Lower leg skin (tissue), 4 donors: ENCODE results near the gene VPS33B. TPM values are rescaled to one million over a fixed set of nuclear protein-coding genes. Genes with fewer than 3 reads are reported as not detected.

Experiments
- DNase-seq, 2 donors: peaks; one replicate each; pipeline ENCODE4 v3.0.0-alpha.2; 2019; ENCODE audit warnings: low spot score in 2 of 2
- H3K4me3 ChIP-seq: fragments of 200-600 bp; sonication (generic); 2 replicates; pipeline ENCODE4 v1.5.1; 2017; ENCODE audit warnings: mild to moderate bottlenecking, low read depth; ENCODE audit not compliant: poor library complexity, severe bottlenecking
- CTCF ChIP-seq, 3 donors: fragments of 450-650 bp; IDR thresholded peaks; one replicate each; pipeline ENCODE4 v1.5.1; 2016; ENCODE audit warnings: antibody characterized with exemption in 3 of 3, mild to moderate bottlenecking in 3 of 3, moderate library complexity in 2 of 3
- POLR2A ChIP-seq, 2 donors: fragments of 450-650 bp; IDR thresholded peaks; one replicate each; pipeline ENCODE4 v1.6.1; 2016 to 2017; ENCODE audit warnings: antibody characterized with exemption in 2 of 2, mild to moderate bottlenecking in 1 of 2, moderate library complexity in 1 of 2
- WGBS, 2 donors: methylation state at CpG; one replicate each; pipeline ENCODE4 v1.1.5; 2018; 5-methylcytosine and 5-hydroxymethylcytosine counted together
- intact Hi-C: fragments of 100-400 bp; cut with DNase I; formaldehyde crosslinking; loops from one replicate; pipeline ENCODE4 v1.15.0; 2023; ENCODE audit warnings: low total_unique reads
- total RNA-seq, 4 donors: library from RNA; depleted of rRNA; stranded (reverse); fragments of >200 nt; gene quantifications; one replicate each; pipeline ENCODE4 v1.1.0, GENCODE V29; 2016

The VPS33B gene
- total RNA-seq, 4 donors from 2014 or later: 9.5 to 16.4 (median 12.9) TPM

GRCh38 chr15:90986790-90987507, 35.4 kb downstream of the VPS33B start:
- WGBS, 2 donors: 58 to 67% methylated on average over 11 of the region's 11 CpGs
- TF ChIP-seq CTCF (IDR thresholded peaks at IDR 0.05): no peak
- TF ChIP-seq POLR2A (IDR thresholded peaks at IDR 0.05): no peak
- no peak for DNase-seq
- no peak overlapping the region for H3K4me3 ChIP-seq
- intact Hi-C loops: no loop called here

DNA sequence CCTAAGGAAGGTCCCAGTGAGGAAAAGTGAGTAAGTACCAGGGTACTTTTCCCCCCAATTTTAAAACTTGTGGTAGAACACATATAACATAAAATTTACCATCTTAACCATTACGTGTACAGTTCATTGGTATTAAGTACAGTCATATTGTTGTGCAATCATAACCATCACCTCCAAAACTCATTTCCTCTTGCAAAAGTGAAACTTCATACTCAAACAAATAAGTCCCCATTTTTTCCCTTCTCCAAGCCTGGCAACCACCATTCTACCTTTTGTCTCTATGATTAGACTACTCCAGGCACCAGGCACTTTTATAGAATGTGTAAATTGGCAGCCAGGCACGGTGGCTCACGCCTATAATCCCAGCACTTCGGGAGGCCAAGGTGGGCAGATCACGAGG, 40.3 kb downstream of the VPS33B start:
- no peak for TF ChIP-seq CTCF (IDR thresholded peaks at IDR 0.05)
- no peak for TF ChIP-seq POLR2A (IDR thresholded peaks at IDR 0.05)
- no peak overlapping the region for H3K4me3 ChIP-seq
- DNase-seq: no peak
- WGBS, 2 donors: 90 to 94% methylated on average over 5 of the region's 5 CpGs
- intact Hi-C loops: no loop called here

DNA sequence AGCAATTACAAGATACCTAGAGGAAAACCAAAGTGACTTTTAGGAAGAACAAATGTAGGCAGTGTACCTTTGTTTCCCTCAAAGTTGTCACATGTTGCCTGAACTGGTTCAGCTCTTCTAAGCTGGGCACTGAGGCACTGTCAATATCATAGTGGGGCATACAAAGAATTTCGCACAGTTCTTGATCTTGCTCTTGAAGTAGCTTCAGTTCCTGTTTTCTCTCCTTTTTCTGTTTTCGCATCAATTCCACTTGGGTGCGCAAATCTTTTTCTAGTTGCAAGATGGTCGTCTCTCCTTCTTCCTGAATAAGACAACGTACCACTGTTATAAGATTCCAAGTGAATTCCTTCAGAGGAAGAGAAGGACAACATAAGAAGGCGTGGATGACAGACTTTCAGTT, 40.7 kb downstream of the VPS33B start:
- intact Hi-C loops: no loop called here
- TF ChIP-seq POLR2A (IDR thresholded peaks at IDR 0.05): no peak
- DNase-seq: no peak
- H3K4me3 ChIP-seq: no peak overlapping the region
- 89 to 91% methylated on average over 6 of the region's 6 CpGs for WGBS, 2 donors

DNA sequence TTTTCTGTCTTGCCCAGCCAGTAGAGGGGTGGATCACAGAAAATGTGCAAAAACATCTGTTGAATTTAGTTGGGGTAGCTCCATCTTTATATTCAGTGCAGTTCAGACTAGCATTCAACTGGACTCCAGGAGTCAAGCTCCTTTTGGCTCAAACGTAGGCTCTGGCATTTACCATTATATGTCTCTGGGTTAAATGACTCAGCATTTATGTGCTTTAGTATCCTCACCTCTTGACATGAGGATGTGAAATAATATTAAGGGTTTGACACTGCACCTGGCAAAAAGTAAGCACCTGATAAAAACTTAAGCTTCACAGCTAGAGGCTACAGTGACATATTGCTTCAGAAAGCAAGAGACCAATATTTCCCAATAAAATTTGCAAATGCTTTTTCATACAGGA, 42.8 kb downstream of the VPS33B start:
- H3K4me3 ChIP-seq: no peak overlapping the region
- 46 to 54% methylated on average over 1 of the region's 1 CpG for WGBS, 2 donors
- no peak for DNase-seq
- intact Hi-C loops: no loop called here
- TF ChIP-seq CTCF (IDR thresholded peaks at IDR 0.05) (no peak), POLR2A (IDR thresholded peaks at IDR 0.05) (no peak)

DNA sequence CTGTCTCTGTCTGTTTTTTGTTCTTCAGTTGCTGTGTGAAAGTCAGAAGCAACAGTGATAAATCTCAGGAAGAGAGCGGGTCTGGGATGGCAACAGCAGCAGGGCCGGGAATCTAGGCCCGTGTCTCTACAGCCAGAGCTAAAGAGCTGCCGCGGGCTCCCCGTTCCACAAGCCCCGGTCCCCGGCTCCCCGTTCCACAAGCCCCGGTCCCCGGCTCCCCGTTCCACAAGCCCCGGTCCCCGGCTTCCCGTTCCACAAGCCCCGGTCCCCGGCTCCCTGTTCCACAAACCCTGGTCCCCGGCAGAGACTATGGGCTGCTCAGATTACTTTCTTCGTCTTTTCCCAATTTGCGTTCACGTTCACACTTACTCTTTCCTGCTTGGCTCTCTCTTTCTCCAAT, 48.2 kb downstream of the VPS33B start:
- TF ChIP-seq CTCF (IDR thresholded peaks at IDR 0.05) (no peak), POLR2A (IDR thresholded peaks at IDR 0.05) (no peak)
- DNase-seq: no peak
- intact Hi-C loops: no loop called here
- 91 to 95% methylated on average over 20 to 21 of the region's 21 CpGs for WGBS, 2 donors
- H3K4me3 ChIP-seq: no peak overlapping the region

DNA sequence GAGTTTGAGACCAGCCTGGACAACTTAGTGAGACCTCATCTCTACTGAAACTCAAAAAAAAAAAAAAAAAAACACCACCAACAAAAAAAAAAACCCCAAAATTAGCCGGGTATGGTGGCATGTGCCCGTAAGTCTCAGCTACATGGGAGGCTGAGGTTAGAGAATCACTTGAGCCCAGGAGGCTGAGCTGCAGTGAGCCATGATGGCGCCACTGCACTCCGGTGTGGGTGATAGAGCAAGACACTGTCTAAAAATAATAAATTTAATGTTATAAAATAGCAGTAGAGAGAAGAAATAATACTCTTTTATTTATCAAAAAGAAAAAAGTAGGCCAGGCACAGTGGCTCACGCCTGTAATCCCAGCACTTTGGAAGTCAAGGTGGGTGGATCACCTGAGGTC, 50.3 kb downstream of the VPS33B start:
- no peak for DNase-seq
- no peak overlapping the region for H3K4me3 ChIP-seq
- 87 to 94% methylated on average over 5 of the region's 5 CpGs for WGBS, 2 donors
- intact Hi-C loops: no loop called here
- TF ChIP-seq POLR2A (IDR thresholded peaks at IDR 0.05) (no peak), CTCF (IDR thresholded peaks at IDR 0.05) (no peak)
